Measurements from ENCODE around the gene GNB5.

GNB5 gene

DNA sequence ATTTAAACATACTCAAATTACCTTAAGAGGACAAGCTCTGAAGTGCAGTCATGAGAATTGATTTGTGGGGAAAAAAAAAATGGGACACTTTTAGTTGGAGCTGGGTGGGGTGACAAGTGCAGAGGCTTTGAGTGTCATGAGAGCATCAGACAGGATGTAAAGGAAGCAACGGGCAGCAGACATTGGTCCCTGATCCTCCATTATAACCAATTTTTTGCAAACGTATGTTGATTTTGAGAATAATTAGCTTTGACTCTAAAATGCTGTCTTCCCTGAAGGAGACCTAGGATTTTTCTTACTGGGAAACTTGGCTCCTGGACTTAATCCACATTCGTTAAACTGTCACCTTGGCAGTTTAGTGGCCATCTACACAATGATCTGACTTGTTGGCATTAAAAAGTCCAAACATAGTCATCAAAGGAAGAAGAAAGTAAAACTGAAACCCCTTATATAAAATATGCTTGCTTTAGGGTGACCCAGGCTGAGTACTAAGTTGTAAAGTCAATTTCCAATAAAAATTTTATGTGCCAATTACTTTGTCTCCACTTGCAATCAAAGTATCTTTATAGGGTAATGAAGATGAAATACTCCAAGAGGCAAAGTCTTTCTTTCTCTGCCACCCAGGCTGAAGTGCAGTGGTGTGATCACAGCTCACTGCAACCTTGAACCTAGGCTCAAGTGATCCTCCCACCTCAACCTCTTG lies 124.2 kb downstream of the GNB5 start:
- Histone ChIP-seq H3K27ac (ENCODE audit: low read length) (no peak overlapping the region), H3K4me3 (ENCODE audit: low read depth in 1 of 2, low read length in 2 of 2) (no peak overlapping the region), H3K9me3 (ENCODE audit: control insufficient read depth in 1 of 2, low read length in 2 of 2) (no peaks in the 10 kb centered on the region), H3K4me1 (ENCODE audit: control insufficient read depth in 1 of 2, insufficient read depth in 2 of 2, low read length in 2 of 2) (no peaks in the 10 kb centered on the region), H3K27me3 (ENCODE audit: low read depth, low read length) (no peaks in the 10 kb centered on the region), H3K36me3 (ENCODE audit: control insufficient read depth in 1 of 2, insufficient read depth in 2 of 2, low read length in 2 of 2) (peaks cover 11 to 15% of the 10 kb centered on the region in 2 donors)

Measured in muscle layer of duodenum (tissue), 2 donors.